H1 (cell line): ENCODE results near the gene ZFP1.

Experiments used
- CTCF ChIP-seq, 3 experiments: IDR thresholded peaks; 1 replicate in 2 of 3; 2 replicates in 1 of 3; pipeline versions ENCODE4 v1.5.1 to v1.6.1; 2011; ENCODE audit warnings: low read length in 3 of 3, mild to moderate bottlenecking in 3 of 3, inconsistent platforms in 2 of 3, low read depth in 1 of 3, moderate library complexity in 1 of 3; ENCODE audit not compliant: insufficient read depth in 1 of 3; ENCODE audit errors: control extremely low read depth in 1 of 3
- POLR2AphosphoS5 ChIP-seq: IDR thresholded peaks from 2 replicates; pipeline ENCODE4 v1.6.1; 2011; ENCODE audit warnings: low read depth, low read length
- SIN3A ChIP-seq, 2 experiments: IDR thresholded peaks in 1 of 2; conservative IDR thresholded peaks in 1 of 2; 2 replicates each; pipeline ENCODE4 v1.6.1; 2011 to 2012; ENCODE audit warnings: low read length in 2 of 2, improper control_type of control experiment in 1 of 2, low read depth in 1 of 2, mild to moderate bottlenecking in 1 of 2

GRCh38 chr16:75100603-75100990, 47.7 kb upstream of the ZFP1 start:
- TF ChIP-seq SIN3A (conservative IDR thresholded peaks at IDR 0.05 in 1 of 2, IDR thresholded peaks at IDR 0.05 in 1 of 2; ENCODE audit: low read depth in 1 of 2, low read length in 2 of 2), result no peak
- no peak for TF ChIP-seq POLR2AphosphoS5
- no peak for TF ChIP-seq CTCF (IDR thresholded peaks at IDR 0.05; ENCODE audit: control extremely low read depth in 1 of 3, insufficient read depth in 1 of 3, low read depth in 1 of 3, low read length in 3 of 3)
